Calu3 (cell line): ENCODE measurements around the gene USP5. TPM values are rescaled to one million over a fixed set of nuclear protein-coding genes. Genes with fewer than 3 reads are reported as not detected.
A peak's percentile ranks its signal among the peaks of the same experiment; 100 is the strongest.
"Not testable (repeated sequence)": the region's sequence is repeated elsewhere in the genome, so short reads cannot be mapped to it uniquely, and the experiment has no call there.

Source experiments
- BruUV-seq: library from RNA; stranded (reverse); fragments of 400-500 nt; replicated peaks from 2 replicates; lab custom pipeline; 2021; lab: Mats Ljungman, UMichigan
- CTCF ChIA-PET: fragments of 300-600 bp; sonication (Branson Sonifier 250); formaldehyde crosslinking; loops from one replicate; lab custom pipeline; 2022; ENCODE audit warnings: antibody characterized with exemption; lab: Charles Lee
- DNase-seq: peaks from one replicate; pipeline ENCODE4 v3.0.0; 2022
- H3K27ac Mint-ChIP-seq: one replicate; pipeline ENCODE4 v1.8.0; 2022; ENCODE audit warnings: mixed read lengths; ENCODE audit not compliant: unreplicated experiment
- H3K27me3 Mint-ChIP-seq: one replicate; pipeline ENCODE4 v1.8.0; 2022; ENCODE audit warnings: mixed read lengths; ENCODE audit not compliant: unreplicated experiment
- H3K36me3 Mint-ChIP-seq: one replicate; pipeline ENCODE4 v1.8.0; 2022; ENCODE audit warnings: mild to moderate bottlenecking, moderate library complexity, mixed read lengths; ENCODE audit not compliant: insufficient read depth, unreplicated experiment
- H3K4me1 Mint-ChIP-seq: one replicate; pipeline ENCODE4 v1.8.0; 2022; ENCODE audit warnings: mild to moderate bottlenecking, low read depth, mixed read lengths; ENCODE audit not compliant: unreplicated experiment
- H3K4me3 Mint-ChIP-seq: one replicate; pipeline ENCODE4 v1.8.0; 2022; ENCODE audit warnings: mild to moderate bottlenecking, low read depth, moderate library complexity, mixed read lengths; ENCODE audit not compliant: unreplicated experiment
- H3K9me3 Mint-ChIP-seq: one replicate; pipeline ENCODE4 v1.8.0; 2022; ENCODE audit warnings: low read depth, mixed read lengths; ENCODE audit not compliant: unreplicated experiment
- CTCF ChIP-seq: fragments of 200-600 bp; IDR thresholded peaks from one replicate; pipeline ENCODE4 v1.8.0; 2022; ENCODE audit warnings: antibody characterized with exemption; ENCODE audit not compliant: unreplicated experiment
- intact Hi-C: fragments of 100-400 bp; cut with micrococcal nuclease; formaldehyde crosslinking; loops from one replicate; pipeline ENCODE4 v1.10.0; 2022; ENCODE audit not compliant: unreplicated experiment
- total RNA-seq: library from RNA; stranded (reverse); gene quantifications from 2 replicates; pipeline ENCODE4 v1.2.3, GENCODE V29; 2022

Gene USP5
- total RNA-seq, 1 experiment from 2014 or later, result 128 TPM

DNA sequence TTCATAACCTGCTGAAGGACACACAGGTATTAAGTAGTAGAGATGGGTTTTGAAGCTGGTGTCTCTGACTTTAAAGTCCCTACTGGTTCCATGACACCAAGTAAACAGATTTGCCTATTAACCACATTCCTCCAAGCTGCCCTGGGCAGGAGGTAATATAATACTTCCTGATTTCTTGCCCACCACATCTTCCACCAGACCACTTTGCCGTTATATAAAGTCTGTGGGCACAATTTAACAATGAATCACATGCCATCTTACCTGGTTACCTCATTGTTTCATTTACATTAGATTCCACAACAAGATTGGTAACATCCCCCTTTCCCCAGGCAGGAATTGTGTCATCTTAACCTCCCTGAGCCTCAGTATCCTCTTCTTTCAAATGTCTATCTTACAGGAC lies 51.8 kb downstream of the USP5 start:
- no TSS peak for BruUV-seq
- no peak for DNase-seq
- Mint-ChIP-seq H3K36me3 (no peaks in the 10 kb centered on the region), H3K27me3 (no peaks in the 10 kb centered on the region), H3K4me3 (no peak overlapping the region), H3K9me3 (no peaks in the 10 kb centered on the region), H3K27ac (no peak overlapping the region), H3K4me1 (no peaks in the 10 kb centered on the region)
- TF ChIP-seq CTCF, result no peak
- CTCF ChIA-PET, result interaction anchor here (1.8 kb wide), 1 partner anchor 31 kb away, joined by 6 read pairs; the partner anchor contains the start of gene SPSB2
- intact Hi-C loops, result no loop called here

DNA sequence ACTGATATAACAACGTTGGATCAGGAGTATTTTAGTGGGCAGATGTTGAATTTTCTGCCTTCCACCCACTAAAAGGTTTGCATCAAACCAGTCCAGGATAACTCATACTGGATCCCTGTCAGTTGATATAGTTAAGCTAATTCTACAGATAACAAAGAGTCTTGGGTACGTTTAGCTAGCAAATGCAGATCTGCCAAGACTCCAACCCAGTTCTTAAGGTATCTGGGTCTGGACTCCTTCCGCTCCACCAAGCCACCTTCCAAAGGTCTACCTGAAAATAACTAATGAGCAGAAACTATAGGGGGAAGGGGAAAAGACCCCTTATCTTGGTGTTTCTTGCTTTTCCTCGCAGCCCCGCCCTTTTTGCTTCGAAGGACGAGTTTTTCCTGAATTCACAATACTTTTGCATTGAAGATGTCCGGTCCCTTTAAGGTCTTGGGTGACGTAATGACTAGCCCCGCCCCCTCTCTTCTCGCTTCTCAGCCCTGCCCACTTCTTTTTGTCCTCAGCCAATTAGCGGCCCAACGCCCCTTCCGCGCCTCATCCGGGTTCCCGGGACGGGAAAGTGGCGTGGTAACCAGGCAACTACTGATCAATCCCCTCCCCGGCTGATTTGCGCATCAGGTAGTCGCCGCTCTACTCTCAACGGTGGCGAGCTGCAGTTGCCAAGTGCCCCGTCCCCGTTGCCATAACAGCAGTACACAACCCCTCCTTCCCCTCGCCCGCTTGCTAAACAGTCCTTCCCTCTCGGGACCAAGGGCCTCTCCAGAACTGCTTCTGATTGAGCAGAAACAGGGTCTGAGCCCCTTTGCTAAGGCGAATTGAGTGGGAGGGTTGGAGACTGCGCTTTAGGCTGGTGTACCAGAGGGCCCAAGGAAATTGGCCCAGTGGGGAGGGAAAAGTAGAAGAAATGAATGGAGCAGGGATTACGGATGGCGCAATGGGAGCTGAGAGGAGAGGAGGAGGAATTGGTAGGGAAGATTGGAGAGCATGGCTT lies 52.6 kb downstream of the USP5 start, which contains the start of gene LRRC23:
Gene LRRC23 (plus strand): TSS at position 543 of the 997 bp plus-strand sequence. CDS start 812 bp downstream, outside the sequence.
- TF ChIP-seq CTCF, result no peak

GRCh38 chr12:6905414-6906040 lies 53.6 kb downstream of the USP5 start:
- DNase-seq, result no peak
- intact Hi-C loops, result no loop called here
- no peaks in the 10 kb centered on the region for H3K9me3 Mint-ChIP-seq

More for the DNA sequence above, 52.6 kb downstream of the USP5 start, which contains the start of gene LRRC23:
- H3K4me3 Mint-ChIP-seq, result no peak within 1 kb of the TSS
- CTCF ChIA-PET, result interaction anchor here (1.8 to 2.2 kb wide), 2 partner anchors 13 to 32 kb away, joined by 5 to 6 read pairs; partner anchors contain the start of gene SPSB2
- no TSS peak for BruUV-seq
- intact Hi-C loops, result no loop called here
- no peaks in the 10 kb centered on the region for H3K36me3 Mint-ChIP-seq
- peak; percentile 97 for DNase-seq
- no peaks in the 10 kb centered on the region for H3K27me3 Mint-ChIP-seq
- no peaks in the 10 kb centered on the region for H3K4me1 Mint-ChIP-seq
- H3K27ac Mint-ChIP-seq, result no peak within 1 kb of the TSS
- H3K9me3 Mint-ChIP-seq, result no peaks in the 10 kb centered on the region

DNA sequence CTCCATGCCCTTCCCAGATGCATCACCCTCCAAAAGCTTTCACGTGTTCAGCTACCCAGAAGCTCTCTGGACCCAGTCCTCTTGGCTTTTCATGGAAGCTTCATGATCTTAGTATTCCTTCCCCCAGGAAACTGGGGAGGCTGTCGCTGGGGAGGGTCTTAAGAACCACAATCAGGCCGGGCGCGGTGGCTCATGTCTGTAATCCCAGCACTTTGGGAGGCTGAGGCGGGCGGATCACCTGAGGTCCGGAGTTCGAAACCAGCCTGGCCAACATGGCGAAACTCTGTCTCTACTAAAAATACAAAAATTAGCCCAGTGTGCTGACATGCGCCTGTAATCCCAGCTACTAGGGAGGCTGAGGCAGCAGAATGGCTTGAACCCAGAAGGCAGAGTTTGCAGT lies 56.2 kb downstream of the USP5 start:
- H3K27me3 Mint-ChIP-seq, result peaks cover 11% of the 10 kb centered on the region
- H3K9me3 Mint-ChIP-seq, H3K4me3 Mint-ChIP-seq, H3K27ac Mint-ChIP-seq, DNase-seq, H3K36me3 Mint-ChIP-seq, BruUV-seq, H3K4me1 Mint-ChIP-seq, intact Hi-C loops: not testable (repeated sequence)
- CTCF ChIA-PET, result interaction anchor here (0.8 kb wide), 1 partner anchor 36 kb away, joined by 3 read pairs; no protein-coding TSS in a partner anchor

More at GRCh38 chr12:6905414-6906040, 53.6 kb downstream of the USP5 start:
- CTCF ChIA-PET, result interaction anchor here (0.6 to 2.2 kb wide), 2 partner anchors 14 to 23 kb away, joined by 4 to 5 read pairs; no protein-coding TSS in a partner anchor
- Mint-ChIP-seq H3K27me3 (no peaks in the 10 kb centered on the region), H3K27ac (no peak overlapping the region), H3K4me3 (no peak overlapping the region), H3K4me1 (no peaks in the 10 kb centered on the region), H3K36me3 (no peaks in the 10 kb centered on the region)
- BruUV-seq, result TSS peak; percentile 36
- TF ChIP-seq CTCF, result no peak
